Embryonic facial prominence (tissue), 1 donor: ENCODE data around the gene CD300LF.

Source experiments
- DNase-seq: peaks from one replicate; pipeline ENCODE4 v3.0.0-alpha.2; 2016; ENCODE audit errors: extremely low spot score

The CD300LF gene

DNA sequence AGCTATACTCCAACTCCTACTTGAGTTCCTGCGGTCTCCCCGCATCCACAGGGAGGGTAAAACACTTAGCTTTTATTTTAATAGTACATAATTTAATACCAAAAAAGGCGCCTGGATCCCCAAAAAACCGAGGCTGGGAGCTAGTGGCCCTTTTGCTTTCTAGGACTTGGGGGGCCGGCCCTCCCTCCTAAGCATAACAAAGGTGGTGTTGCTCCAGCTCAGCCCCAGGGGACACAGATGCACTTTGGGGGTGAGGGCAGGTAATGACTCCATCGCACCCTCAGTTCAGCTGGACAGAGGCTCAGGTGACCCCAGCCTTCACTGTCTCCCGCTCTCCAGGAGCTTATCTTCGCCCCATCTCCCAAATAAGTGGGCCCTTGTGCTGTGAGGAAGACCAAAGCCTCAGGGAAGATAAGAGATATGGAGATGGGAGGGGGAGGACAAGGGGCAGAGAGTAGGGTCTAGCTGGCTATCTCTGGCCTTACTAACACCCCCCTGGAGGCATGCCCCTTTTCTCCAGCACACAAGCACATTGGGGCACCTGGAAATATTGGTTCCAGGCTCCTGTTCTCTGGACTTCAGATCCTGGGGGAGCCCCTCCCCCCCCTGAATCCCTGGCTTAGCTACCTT is 32.9 kb upstream of the CD300LF start:
- no peak for DNase-seq

DNA sequence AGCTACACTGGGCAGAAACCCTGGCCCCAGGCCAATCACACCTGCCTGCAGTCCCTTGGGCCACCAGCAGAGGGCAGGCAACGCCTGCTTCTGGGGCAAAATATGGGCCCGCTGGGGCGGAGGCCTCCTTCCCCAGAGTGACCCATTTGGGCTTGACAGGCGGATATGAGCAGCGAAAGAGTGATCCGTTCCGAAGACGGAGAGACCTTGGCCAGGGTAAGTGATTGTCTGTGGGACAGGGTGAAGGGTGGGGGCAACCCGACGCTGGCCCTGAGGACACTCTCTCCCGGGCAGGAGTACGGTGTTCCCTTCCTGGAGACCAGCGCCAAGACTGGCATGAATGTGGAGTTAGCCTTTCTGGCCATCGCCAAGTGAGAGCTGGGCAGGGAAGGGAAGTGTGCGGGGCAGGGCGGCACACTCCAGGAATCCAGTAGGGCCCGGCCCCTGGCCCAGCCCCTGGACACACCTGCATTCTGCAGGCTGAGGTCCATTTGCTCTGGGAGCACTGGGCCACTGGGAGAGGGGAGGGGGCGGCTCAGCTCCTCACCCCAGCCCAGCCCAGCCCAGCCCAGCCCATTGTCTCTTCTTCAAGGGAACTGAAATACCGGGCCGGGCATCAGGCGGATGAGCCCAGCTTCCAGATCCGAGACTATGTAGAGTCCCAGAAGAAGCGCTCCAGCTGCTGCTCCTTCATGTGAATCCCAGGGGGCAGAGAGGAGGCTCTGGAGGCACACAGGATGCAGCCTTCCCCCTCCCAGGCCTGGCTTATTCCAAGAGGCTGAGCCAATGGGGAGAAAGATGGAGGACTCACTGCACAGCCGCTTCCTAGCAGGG is 32.2 kb upstream of the CD300LF start:
- no peak for DNase-seq

DNA sequence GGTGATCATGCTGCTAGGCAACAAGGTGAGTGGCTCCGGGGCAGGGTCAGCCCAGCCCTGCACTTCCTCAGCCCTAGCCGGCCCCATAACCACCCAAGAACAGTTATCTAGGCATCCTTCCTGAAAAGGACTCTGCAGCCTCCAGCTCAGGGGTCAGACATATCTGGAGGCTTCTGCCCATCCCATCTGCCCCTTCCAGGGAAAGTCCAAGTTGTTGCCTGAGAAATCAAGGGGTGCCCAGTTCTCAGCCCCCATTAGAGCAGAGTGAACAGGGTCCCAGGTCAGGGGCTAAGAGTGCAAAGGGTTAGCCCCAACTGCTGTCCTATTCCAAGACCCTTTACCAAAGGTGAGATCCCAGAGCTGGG is 31.6 kb upstream of the CD300LF start:
- DNase-seq: no peak

DNA sequence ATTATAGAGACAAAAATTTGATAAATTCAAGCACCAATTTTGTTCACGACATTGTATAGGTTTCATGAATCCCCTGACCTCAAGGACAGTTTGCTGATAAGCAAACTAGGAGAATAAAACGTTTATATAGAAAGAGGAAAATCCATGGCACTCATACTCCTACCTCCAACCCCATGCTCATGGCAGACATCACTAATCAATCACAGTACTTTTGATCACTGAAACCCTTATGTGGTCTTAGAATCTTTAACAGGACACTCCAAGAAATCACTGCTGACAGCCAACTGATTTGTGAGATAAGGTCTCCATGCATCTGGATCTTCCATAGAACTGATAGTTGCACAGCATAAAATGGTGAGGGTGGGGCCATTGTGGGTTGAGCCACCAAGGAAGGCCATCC is 31.0 kb upstream of the CD300LF start:
- DNase-seq: no peak

DNA sequence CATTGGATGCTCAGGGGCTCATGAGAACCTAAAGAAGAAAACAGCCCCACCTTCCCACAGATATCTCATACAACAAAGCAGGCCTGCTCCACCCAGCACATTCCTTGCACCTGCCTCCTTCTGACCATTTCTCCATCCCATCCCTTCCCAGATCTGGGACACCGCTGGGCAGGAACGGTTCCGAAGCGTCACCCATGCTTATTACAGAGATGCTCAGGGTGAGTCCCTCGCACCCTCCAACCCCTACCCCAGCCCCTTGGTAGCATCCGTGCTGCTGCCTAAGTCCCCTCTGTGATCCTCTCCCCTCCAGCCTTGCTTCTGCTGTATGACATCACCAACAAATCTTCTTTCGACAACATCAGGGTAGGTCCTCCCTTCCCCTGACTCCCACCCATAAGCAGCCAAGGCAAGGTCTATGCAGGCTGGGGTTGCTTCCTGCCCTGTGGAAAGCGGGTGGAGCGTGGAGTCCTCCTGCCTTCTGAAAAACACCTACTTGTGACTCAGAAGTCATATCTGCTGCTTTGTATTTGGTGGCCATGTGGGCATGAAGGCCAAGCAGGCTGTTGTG is 30.3 kb upstream of the CD300LF start:
- no peak for DNase-seq

DNA sequence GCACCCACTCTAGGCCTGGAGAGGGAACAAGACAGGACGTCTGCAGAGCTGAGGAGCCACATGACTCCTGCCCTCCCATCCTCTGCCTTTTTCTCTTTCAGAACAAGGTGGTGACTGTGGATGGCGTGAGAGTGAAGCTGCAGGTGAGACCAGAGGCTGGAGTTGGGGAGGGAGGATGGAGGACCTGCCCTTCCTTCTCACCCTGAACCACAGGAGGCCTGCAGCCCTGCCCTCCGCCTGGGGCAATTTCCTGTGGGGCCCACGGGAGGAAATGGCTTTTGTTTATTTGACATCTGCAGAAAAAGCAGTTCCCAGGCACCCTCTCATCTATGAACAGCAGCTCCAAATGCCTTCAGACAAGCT is 29.4 kb upstream of the CD300LF start:
- DNase-seq: no peak

GRCh38 chr17:74740641-74741387 is 28.1 kb upstream of the CD300LF start:
- DNase-seq: no peak

- DNase-seq: no peak
Observed at GRCh38 chr17:74740173-74740572, 27.4 kb upstream of the CD300LF start.

GRCh38 chr17:74739227-74739831 is 26.6 kb upstream of the CD300LF start:
- DNase-seq: no peak

DNA sequence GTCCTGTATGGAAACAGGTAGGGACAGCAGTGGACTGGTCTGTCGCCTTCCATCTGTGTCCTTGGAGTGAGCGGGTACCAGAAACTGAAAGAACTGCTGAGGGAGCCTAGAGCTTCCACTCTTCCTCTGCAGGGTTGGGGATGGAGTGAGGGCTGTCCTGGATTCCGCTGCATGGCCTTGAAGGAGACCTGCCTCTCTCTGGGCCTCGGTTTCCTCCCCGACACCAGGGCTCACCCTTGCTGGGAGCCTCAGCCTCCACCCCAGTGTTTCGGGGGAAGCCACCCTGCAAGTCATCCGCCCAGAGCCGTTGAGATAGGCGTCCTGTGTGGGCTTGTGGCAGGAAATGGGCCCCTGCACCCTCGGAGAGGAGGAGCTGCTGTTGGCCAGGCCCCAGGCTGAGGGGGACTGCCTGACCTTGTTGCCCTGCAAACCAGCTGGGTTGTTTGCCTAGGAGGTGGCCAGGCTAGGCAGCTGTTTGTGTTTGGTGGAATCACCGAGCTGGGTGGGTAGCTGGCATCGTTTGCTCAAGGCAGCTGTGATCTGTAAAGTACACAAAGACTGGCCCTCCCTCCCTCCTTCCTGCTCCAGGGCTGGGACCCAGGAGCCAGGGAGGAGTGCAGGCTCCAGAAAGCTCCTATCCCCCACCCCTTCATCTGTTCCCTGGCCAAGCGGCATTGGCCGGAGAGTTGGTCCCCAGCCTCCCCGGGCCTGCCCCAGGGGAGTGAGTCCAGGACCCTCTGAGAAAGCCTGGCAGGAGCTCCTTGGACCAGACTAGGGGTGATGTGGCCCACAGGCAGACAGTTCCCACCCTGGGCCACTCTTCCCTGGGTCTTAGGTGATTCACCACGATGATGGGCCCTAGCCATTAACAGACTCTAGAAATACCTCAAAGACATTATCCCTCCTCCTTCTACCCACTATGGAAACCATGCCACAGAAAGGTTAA is 25.6 kb upstream of the CD300LF start:
- no peak for DNase-seq

GRCh38 chr17:74737299-74738050 is 24.8 kb upstream of the CD300LF start:
- no peak for DNase-seq

DNA sequence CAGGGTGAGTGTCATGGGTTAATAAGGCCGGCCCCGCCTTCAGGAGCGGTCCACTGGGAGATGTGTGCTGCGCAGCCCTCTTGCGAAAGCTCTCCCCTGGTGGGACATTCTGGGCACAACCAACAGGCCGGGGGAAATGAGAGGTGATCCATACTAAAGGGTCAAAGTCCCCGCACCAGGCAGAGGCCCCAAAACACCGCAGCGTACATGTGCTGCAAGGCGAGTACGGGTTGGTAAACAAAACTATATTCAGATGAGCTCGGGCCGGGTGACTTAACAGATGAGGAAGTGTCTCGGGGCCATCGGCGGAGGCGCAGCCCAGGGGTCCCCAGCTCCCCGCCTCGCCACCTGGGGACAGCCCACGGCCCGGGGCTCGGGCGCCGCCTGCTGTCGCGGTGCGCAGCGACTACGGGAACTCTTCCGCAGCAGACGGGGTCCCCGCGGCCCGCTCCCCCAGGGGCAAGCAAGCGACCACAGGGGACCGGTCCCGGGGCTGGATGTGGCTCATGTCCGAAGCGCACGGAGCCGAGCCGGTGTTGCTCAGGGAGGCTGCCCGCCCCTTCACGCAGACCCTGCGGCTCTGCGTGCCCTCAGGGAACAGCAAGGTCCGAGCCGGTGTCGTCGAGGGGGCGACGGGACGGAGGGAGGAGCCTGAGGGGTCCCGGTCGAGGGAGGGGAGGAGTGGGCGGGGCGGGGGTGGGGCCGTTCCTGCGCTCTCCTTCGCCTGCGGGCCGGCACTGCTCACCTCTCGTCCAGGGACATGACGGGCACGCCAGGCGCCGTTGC is 24.0 kb upstream of the CD300LF start, which contains the start of gene RAB37:
Gene RAB37, plus strand, starts transcription at position 744 of the 786 bp plus-strand sequence. Its CDS starts 17 bp downstream, at position 761.
- DNase-seq: no peak

DNA sequence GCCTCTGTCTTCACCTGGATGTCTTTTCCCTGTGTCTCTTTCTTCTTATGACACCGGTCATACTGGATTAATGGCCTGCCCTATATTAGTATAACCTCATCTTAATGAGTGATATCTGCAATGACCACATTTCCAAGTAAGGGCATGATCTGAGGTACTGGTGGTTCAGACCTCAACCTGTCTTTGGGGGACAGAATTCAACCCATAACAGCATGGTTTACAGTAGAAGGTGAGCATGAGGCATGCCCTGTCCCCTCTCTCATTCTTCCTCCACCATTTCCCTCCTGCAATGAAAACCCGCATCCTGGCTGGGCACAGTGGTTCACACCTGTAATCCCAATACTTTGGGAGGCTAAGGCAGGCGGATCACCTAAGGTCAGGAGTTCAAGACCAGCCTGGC is 21.5 kb upstream of the CD300LF start:
- DNase-seq: no peak

- no peak for DNase-seq
Observed at GRCh38 chr17:74733365-74734122, 20.8 kb upstream of the CD300LF start.

DNA sequence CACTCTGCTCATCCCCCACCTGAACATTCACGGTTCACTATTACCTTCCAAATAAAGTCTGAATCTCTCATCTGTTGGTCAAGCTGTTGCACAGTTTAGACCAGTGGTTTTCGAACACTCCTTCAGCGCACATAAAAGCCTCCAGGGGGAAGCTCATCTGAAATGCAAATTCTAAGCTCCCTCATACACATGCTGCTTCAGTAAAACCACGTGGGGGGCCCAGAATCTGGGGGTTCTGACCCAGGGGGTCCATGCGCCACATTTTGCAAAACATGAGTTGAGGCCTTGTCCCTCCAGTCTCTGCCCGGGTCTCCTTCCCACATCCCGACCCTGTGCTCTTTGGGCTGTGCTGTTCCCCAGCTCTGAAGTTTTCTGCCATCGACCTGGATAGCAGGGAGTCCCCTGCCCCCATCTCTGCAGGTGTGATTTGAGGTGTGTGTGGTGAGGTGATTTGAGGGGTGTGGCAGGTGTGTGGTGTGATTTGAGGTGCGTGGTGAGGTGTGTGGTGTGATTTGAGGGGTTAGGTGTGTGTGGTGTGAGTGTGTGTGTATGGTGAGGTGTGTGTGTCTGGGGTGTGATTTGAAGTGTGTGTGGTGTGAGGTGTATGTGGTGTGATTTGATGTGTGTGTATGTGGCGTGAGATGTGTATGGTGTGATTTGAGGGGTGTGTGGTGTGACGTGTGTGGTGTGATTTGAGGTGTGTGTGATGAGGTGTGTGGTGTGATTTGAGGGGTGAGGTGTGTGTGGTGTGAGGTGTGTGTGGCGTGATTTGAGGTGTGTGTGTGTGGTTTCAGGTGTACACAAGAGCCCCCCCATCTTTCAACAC is 19.5 kb upstream of the CD300LF start:
- DNase-seq: no peak

- no peak for DNase-seq
Observed at GRCh38 chr17:74731347-74731605, 18.6 kb upstream of the CD300LF start.

- DNase-seq: no peak
Observed at GRCh38 chr17:74730491-74731346, 18.0 kb upstream of the CD300LF start.
